ENCODE data around the gene VSIG2.
A peak's percentile ranks its signal among the peaks of the same experiment; 100 is the strongest.

The VSIG2 gene

GRCh38 chr11:124763156-124763947 is 11.3 kb upstream of the VSIG2 start:
- peak; percentile 84 to 96 for DNase-seq

DNA sequence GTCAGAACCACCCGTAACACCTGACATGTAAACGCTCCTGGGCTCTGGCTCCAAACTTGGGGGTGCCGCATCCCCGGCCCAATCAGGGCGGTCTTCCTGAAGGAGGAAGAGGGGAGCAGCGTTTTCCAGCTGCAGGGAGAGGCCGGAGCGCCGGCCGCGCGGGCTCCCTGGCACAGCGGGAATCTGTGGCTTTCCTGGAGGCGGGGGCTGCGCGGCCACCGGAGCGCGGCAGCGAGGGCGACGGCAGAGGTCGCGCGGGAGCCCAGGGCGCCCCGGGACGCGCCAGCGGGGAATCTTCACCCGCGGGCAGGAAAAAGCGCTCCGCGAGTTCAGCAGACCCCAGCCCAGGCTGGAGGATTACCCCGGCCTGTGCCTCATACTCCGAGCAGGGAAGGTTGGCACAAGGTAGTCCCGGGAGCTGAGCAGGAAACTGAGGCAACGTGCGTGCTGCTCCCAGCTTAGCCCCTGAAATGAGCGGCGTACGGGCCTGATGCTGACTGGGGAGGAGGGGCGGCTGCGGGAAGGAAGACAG is 10.6 kb upstream of the VSIG2 start:
- DNase-seq: peak in 1 of 2 experiments; percentile 85

GRCh38 chr11:124762105-124762623 is 10.1 kb upstream of the VSIG2 start, which contains the start of gene ESAM:
Gene ESAM, minus strand, starts transcription at chr11:124762290. Its CDS starts 136 bp downstream, at chr11:124762154.
- DNase-seq: peak in 1 of 2 experiments; percentile 88

DNA sequence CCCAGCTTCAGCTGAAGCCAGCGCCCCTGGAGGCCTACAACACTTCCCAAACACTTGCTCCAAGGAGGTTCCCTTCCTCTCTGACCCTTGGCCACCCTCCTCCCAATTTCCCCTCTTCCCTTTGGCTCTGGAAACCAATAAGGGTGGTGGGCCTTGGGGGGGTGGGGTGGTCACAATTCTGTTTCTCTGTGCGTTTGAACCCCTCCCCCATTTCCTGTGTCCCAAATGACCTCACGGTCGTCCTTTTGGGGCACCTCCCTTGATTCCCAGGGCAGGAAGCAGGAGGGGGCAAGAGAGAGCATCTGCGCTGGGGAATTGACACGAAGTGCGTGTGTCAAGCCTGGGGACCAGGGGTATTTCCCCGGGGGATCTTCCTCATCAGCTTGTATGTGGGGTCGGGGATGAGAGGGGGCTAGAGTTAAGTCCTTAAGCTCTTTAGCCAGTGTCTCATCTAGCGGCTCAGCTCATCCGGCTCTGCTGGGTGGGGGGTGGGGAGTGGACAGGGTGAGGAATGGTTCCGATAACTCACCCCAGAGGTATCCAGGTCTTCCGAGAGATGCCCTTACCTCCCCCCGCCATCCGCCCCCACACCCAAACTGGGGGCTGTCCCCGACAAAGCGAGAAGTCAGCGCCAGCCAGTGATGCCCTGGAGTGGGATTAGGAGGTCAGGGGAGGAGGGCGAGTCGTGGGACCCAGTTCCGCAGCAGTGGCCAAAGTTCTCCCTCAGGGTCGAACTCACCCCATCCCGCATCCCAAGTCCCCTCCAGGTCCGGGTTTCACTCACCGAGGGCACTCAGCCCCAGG is 9.4 kb upstream of the VSIG2 start:
- DNase-seq: no peak

GRCh38 chr11:124760806-124761205 is 8.8 kb upstream of the VSIG2 start:
- no peak for DNase-seq

DNA sequence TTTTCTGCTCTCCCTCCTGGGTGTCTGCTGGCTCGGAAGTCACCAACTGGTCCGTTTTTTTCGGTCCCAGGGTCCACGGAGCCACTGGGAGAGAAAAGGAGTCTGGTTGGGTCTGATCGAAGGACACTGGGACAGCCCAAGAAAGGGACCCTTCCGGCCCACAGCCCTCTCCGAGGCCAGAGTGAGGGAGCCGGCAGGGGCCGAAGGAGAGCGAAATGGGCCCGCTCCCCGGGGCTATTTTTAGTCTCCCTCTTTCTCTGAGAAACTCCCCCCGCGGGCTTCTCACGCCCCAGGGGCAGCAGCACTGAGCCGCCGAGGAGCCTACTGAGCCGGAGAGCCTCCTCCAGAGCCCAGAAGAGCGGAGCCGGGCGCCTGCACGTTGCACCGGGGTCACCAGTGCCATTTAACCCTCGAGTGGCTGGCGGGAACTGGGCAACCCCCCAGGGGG is 8.2 kb upstream of the VSIG2 start:
- DNase-seq: no peak

GRCh38 chr11:124759266-124760204 is 7.5 kb upstream of the VSIG2 start:
- DNase-seq: no peak

GRCh38 chr11:124758355-124759265 is 6.6 kb upstream of the VSIG2 start:
- peak; percentile 94 to 99 for DNase-seq

- DNase-seq: no peak
Observed at GRCh38 chr11:124757320-124757719, 5.3 kb upstream of the VSIG2 start.

GRCh38 chr11:124756753-124757227 is 4.7 kb upstream of the VSIG2 start:
- DNase-seq: no peak

DNA sequence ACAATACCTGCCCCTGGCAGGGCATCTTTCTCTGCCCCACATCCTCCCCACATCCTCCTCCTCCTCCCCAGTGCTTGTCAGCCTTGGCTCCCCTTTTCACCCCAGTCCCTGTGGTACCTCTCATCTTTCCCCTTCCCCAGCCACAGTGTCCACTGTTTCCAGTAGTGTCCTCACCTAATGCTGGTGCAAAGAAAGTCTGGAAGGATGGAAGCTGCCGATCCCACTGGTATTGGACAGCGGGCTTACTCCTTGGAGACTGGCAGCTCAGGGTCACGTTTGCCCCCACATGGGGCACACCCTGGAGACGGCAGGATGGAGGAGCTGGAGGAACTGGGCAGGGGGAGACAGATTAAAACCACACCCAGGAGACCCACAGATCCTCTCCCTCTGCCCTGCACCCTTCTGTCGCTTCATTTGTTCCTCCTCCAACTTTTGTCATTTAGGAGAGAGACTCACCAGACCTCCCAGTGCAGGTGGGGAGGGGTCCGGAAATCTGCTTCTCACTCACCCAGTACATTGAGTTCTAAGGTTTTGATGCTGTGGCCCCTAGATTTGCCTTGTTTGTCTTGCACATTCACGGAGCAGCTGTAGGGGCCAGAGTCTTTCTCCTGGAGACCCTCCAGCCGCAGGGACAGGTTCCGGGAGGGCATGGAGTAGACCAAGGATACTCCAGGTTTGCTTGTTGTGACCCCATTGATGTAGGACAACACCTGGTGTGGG is 4.1 kb upstream of the VSIG2 start:
- no peak for DNase-seq

GRCh38 chr11:124754710-124755109 is 2.7 kb upstream of the VSIG2 start:
- DNase-seq: no peak

- no peak for DNase-seq
Observed at GRCh38 chr11:124754309-124754708, 2.3 kb upstream of the VSIG2 start.

DNA sequence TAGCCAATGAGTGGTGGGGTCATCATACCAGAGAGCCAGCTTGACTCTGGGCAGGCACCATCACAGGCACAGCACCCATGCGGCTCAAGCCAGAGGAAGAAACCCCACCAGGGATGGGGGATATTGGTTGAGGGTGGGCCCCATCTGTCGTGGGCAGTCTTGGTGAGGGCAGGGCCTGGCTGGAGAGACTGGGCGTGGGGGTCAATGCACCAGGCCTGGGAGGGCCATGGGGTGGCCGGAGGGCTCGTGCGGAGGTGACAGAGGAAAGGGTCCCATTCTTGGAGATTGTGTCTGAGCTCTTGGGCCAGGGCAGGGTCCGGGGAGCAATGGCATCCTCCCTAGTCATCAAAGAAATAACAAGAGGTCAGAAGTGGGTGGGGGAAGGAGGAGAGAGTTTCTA is 1.6 kb upstream of the VSIG2 start:
- no peak for DNase-seq

DNA sequence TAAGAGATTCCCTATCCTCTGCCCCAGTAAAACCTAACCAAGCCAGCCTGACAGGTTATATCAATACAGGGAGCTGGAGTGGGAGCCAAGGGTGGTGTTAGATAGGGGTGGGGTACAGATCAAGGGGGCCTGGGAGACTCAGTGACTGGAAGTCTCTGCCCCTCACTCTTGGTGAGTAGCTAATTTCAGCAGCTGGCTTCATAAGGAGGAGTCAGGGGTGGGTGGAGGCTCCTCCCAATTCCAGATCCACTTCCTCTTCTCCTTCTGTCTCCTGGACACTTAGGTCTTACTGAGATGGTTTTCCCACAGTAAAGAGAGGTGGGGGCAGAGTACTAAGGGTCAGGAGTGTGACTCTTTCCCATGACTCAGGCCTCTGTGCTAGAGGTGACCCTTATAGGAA is 1.1 kb upstream of the VSIG2 start:
- no peak for DNase-seq

DNA sequence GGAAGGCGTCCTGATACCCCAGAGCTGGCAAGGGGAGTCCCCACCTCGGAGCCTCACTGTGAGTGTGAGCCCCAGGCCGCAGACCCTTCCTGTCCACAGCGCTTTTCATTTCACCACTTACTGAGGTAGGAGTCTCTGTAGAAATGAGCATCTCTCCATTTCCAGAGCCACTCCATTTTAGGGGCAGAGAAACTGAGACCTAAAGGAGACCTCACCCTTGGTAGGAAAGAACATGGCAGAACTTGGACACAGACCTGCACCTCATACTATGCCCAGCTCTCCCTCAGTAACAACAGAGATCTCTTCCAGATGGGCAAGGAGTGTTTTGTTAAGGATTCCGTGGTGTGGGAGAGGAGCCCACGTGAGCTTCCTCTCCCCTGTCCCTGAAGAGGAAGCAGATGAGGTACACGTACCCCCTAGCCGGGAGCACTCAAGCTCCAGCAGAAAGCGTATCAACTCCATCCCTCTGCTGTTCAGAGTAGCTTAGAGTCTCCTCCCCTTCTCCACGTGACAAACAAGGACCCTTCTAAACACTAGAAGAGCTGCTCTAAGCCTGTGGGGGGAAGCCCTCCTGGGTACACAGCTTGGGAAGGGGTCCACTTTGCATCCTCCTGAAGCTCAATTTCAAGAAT is 532 bp upstream of the VSIG2 start:
- no peak for DNase-seq

DNA sequence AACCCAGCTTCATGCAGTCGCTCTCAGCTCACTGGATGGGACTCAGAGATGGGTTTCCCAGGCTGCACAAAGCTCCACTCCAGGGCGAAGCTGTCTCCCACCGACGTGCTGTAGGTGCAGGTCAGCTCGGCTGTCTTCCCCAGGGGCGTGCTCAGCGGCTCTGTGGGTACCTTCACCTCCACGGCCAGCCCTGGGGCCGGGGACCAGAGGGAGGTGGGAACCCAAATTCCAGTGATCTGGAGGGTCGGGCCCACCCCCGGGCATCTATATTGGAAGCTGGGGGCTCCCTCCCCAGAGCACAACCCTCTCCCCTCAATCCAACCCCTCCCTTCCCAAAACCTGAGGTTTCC is 689 bp downstream of the VSIG2 start:
- DNase-seq: no peak

GRCh38 chr11:124749912-124750311 is 2.1 kb downstream of the VSIG2 start:
- no peak for DNase-seq

- no peak for DNase-seq
Observed at GRCh38 chr11:124748481-124749343, 3.3 kb downstream of the VSIG2 start.

Data from NCI-H526 (cell line).